Posterior cingulate gyrus (tissue), 11 donors: ENCODE data around the gene CR2.
"Not testable (repeated sequence)": the region's sequence is repeated elsewhere in the genome, so short reads cannot be mapped to it uniquely, and the experiment has no call there.

Experiments
- DNase-seq, 10 donors: peaks; one replicate each; pipeline versions ENCODE4 v3.0.0 to v3.0.0-alpha.2; 2020 to 2021; ENCODE audit warnings: mixed read lengths in 3 of 10
- intact Hi-C: fragments of 100-400 bp; cut with DNase I; formaldehyde crosslinking; loops from one replicate; pipeline ENCODE4 v1.15.1; 2023

Gene CR2

DNA sequence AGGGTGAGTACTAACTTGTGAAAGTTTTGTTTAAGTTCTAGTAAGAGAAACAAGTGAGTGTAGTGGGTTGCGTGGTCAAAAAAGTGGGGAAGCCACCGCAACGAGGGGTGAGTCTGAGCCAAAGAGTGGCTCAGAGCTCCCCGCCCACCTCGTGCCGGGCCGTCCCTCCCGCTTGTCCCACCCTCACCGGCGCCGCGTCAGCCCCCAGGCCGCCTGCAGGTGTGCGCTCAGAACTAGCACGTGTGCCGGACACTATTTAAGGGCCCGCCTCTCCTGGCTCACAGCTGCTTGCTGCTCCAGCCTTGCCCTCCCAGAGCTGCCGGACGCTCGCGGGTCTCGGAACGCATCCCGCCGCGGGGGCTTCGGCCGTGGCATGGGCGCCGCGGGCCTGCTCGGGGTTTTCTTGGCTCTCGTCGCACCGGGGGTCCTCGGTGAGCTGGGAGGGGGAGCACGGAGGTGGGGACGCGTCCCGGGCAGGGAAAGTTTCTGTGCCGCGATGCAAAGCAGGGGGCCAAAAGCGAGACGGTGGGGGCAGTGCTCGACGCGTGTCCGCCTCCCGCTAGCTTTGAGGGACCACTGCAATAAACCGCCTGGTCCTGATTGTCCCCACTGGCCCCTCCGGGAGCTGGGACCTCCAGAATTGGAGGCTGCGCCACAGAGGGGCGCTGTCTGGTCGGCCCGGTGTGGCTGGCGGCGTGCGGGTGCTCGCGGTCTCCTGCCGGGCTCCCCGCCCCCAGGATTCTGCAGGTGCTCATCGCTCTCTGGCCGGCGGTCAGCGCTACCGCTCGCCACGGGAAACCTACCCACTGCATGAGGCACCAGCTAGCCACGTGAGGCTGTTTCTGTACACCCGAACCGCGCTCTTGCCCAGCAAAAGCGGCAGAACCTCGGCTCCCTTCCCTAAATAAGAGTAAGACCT is at the start of gene CR2:
Gene CR2, plus strand, starts transcription at position 283 of the 919 bp plus-strand sequence. Its CDS starts 91 bp downstream, at position 374.
- intact Hi-C loops, result no loop called here
- peak in 8 of 10 donors; percentile 11 to 89 (median 36) for DNase-seq

DNA sequence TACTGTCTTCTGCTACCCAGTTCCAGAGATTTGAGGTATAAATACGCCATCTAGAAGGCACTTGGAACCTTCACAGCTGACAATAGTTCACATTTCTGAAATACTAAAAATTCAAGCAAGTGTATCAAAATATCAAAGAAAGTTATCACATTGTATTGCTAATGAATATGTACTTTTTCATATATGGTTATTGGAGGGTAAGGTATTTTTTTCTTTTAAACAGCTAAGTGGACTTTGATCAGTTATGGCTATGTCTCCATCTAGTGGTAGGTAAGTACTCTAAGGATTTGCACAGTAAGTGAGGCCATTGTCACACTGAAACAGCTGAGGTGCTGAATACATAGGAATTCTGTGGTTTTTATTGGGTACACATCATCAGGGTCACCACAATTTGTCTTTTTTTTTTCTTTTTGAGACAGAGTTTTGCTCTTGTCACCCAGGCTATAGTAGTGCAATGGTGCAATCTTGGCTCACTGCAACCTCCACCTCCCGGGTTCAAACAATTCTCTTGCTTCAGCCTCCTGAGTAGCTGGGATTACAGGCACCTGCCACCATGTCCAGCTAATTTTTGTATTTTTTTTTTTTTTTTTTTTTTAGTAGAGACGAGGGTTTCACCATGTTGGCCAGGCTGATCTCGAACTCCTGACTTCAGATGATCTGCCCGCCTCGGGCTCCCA is 49.1 kb upstream of the CR2 start:
- peak in 1 of 10 donors; percentile 68 for DNase-seq
- intact Hi-C loops, result loop anchor here (2.0 to 10.0 kb wide), 3 partner anchors 83 to 350 kb away; partner anchors contain the start of genes CD55, PFKFB2 and YOD1

DNA sequence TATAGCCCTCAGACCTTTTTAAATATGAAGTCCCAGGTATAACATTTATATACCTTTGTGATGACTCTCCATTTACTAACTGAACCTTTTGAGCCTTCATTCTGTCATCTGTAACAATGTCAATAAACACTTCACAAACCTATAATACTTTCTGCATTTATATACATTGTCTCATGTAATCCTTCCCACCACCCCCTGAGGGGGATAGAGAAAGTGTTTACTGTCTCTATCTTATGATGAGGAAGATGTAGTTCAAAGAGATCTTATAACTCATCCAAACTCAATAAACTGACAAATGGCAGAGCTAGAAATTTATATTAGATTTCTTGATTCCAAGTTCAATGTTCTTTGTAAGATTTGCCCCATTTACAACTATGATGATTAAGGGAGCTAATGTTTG is 48.3 kb upstream of the CR2 start:
- DNase-seq, result no peak
- intact Hi-C loops, result loop anchor here (2.0 to 10.0 kb wide), 2 partner anchors 321 to 351 kb away; partner anchors contain the start of genes PFKFB2 and YOD1

DNA sequence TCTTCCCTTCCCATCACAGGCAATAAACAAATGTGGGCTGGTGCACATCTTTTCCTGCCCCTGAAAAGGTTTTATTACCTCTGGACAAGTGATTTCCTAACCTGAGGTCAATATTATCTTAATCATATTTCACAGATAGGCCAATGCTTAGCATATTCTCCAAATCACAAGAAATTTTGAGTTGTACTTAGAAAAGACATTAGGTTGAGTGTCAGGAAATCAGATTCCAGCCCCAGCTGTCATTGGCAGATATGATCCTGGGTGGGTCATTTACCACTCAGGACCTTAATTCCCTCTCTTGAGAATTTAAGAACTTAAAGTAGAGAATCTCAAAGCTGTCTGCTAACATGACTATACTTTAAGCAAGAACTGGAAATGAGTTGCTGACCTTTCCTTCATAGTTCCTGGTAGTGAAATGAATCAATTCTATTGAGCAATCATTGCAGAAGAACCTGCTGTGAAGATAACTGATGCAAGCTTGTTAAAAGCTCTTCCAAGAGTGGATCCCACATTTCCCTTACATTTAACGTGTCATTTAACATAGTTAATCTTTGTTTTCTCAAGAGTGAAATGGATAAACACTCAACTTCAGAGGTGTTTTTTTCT is 46.4 kb upstream of the CR2 start:
- DNase-seq, result no peak
- intact Hi-C loops, result loop anchor here (10.0 kb wide), 1 partner anchor 353 kb away; the partner anchor contains the start of genes PFKFB2 and YOD1

GRCh38 chr1:207412845-207413244 is 41.3 kb upstream of the CR2 start:
- no peak for DNase-seq
- intact Hi-C loops, result no loop called here

GRCh38 chr1:207414606-207415108 is 39.5 kb upstream of the CR2 start:
- intact Hi-C loops, result no loop called here

DNA sequence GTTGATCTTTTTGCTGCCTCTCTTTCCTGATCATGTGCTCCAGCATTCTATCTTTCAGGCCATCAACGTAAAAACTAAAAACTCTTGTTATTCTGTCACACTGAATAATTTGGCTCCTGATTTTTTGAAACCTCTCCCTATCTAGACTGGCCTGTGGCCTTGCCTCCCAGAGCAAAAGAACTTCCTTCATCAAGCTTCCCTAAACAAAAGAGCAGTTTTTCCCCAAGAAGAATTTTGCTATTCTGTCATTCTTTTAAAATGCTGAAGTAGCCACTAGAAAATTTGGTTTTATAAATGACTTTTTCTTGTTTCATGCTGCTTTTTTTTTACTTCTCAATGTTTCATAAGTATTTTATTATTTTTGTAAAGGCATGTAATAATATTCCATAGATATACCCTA is 37.1 kb upstream of the CR2 start:
- intact Hi-C loops, result no loop called here
- DNase-seq, result no peak

More at GRCh38 chr1:207414606-207415108, 39.5 kb upstream of the CR2 start:
- DNase-seq, result no peak

DNA sequence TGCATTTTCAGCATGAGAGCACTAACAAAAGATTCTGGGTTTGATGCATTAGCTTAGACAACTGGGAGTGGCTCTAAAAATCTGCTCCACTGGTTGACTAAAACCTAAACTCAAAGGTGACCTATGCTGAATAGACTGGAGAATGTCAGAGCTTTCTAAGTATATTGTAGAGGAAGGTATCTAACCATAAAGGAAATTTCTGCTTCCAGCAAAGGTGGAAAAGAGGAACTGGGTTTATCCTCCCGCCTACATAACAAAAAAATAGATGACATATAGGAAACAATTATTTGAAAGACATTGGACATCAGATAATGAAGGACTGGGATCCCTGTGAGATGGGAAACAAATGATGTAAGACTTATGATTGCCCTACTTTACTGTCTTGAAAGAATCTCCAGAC is 35.8 kb upstream of the CR2 start:
- no peak for DNase-seq
- intact Hi-C loops, result no loop called here

- intact Hi-C loops, result no loop called here
- no peak for DNase-seq
Observed at GRCh38 chr1:207420109-207420508, 34.0 kb upstream of the CR2 start.

DNA sequence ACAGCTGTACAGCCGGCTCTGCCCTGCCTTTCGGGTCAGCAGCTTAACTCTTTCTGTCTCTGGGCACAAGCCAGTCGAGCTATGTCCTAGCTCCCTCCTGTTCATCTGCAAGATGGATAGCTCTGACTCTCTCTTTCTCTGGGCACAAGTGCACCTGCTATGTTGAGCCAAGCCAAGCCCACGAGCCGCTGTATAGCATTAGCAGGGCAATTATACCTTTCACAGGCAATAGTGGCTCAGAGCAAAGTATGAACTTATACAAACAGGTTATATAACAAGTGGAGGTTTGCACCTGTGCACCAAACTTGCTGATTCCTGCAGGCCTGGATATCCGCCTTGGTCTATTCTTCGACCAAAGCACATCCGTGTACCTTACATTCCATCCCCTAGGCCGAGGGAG is 33.0 kb upstream of the CR2 start:
- no peak for DNase-seq

GRCh38 chr1:207423560-207424292 is 30.4 kb upstream of the CR2 start:
- no peak for DNase-seq
- intact Hi-C loops, result no loop called here

More for the DNA sequence above, 33.0 kb upstream of the CR2 start:
- intact Hi-C loops, result no loop called here

GRCh38 chr1:207424570-207425131 is 29.5 kb upstream of the CR2 start:
- intact Hi-C loops, result no loop called here
- no peak for DNase-seq

DNA sequence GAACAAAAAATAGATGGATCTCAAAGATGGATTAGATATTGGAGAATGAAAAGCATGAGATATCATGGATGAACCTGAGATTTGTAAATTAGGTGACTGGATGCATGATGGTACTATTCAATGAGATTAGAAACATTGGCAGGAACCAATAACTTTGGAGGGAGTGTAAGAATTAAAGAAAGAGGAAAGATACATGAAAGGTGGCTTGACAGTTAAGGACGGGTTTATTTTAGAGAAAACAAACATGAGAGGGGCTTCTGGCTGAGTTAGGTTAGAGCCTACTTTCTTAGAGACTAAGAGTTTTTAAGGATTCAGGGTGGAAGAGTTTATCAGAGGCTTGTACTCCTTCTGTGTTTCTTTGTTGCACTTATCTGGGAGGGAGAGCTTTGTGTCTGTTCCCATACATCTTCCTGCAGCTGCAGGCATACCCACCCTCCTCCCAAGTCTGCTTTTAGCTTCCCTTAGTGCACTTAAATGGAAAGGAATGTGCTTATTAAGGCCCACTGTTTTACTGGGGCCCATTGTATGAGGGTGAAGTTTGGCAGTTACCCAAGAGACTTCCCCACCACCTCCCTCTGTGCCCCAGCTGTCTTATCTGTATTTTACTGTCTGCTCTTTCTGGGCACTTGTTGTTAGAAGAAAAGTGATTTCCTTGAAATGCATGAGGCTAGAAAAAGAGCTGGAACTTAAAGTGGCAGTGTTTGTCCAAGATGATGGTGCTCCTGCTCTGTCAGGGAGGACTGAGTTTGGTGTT is 26.1 kb upstream of the CR2 start:
- no peak for DNase-seq
- intact Hi-C loops, result no loop called here

GRCh38 chr1:207428783-207429182 is 25.3 kb upstream of the CR2 start:
- no peak for DNase-seq
- intact Hi-C loops, result no loop called here

GRCh38 chr1:207429963-207430362 is 24.2 kb upstream of the CR2 start:
- intact Hi-C loops, result no loop called here

GRCh38 chr1:207430602-207431001 is 23.5 kb upstream of the CR2 start:
- intact Hi-C loops, result no loop called here
- no peak for DNase-seq

More at GRCh38 chr1:207429963-207430362, 24.2 kb upstream of the CR2 start:
- no peak for DNase-seq

DNA sequence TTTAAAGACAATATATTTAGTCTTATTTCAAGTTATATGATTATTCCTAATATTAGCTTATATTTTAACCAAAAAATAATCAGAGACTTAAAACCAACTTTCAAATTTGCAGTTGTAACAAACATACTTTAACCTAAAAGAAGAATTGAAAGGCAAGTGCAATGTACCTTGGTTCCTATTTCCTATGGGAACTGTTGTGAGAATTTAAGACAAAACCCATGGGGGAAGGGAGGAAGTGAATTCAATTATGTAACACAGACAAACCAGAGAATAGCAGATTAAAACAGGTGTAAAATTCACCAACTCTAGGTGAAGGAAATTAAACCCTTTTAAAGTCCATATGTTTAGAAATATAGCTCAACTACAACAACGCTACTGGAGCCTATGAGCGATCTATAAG is 22.6 kb upstream of the CR2 start:
- intact Hi-C loops, result no loop called here
- DNase-seq, result no peak

DNA sequence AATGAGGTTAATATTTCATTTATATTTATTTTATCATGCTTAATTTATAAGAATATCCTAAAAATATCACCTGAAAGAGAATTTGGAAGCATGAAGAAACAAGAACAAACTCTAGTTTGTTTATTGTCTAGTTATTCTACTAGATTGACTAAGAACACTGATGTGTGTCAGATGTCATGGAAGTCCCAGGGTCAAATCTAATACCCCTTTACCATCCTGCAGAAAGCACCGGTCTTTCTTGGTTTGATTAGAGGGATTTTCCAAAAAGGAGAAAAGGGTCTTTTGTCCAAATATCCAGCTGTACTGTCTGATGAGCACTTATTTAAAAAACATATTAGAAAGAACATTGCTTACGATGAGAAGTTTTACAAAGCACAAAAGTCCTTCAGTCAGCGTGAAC is 20.7 kb upstream of the CR2 start:
- DNase-seq, result no peak
- intact Hi-C loops, result no loop called here

DNA sequence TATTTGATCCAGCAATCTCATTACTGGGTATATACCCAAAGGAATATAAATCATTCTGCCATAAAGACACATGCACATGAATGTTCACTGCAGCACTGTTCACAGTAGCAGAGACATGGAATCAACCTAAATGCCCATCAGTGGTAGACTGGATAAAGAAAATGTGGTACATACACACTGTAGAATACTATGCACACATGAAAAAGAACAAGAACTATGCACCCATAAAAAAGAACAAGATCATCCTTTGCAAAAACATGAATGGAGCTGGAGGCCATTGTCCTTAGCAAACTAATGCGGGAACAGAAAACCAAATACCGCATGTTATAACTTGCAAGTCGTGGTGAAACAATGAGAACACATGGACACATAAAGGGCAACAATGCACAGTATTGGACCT is 17.4 kb upstream of the CR2 start:
- intact Hi-C loops, DNase-seq: not testable (repeated sequence)
